ENCODE results near the gene ADCY7.
"Not testable (repeated sequence)": the region's sequence is repeated elsewhere in the genome, so short reads cannot be mapped to it uniquely, and the experiment has no call there.

Gene ADCY7

GRCh38 chr16:50235581-50235980 is 30.8 kb upstream of the ADCY7 start:
- no peak overlapping the region for H2AK5ac ChIP-seq (ENCODE audit: low read length)
- no peaks in the 10 kb centered on the region for H3K79me1 ChIP-seq (ENCODE audit: low read length)
- DNase-seq: peak in 1 of 2 donors; percentile 61
- no peak overlapping the region for H3K23ac ChIP-seq (ENCODE audit: low read length)
- H4K12ac ChIP-seq (ENCODE audit: low read depth, low read length): no peak overlapping the region
- H4K91ac ChIP-seq (ENCODE audit: low read depth, low read length): no peak overlapping the region
- no peaks in the 10 kb centered on the region for H3K36me3 ChIP-seq (ENCODE audit: control insufficient read depth in 1 of 2, insufficient read depth in 2 of 2, low read length in 2 of 2)
- no peak overlapping the region for H3K14ac ChIP-seq (ENCODE audit: low read length)
- H3K4me1 ChIP-seq (ENCODE audit: control insufficient read depth in 1 of 2, insufficient read depth in 2 of 2, low read length in 2 of 2): no peaks in the 10 kb centered on the region
- no peaks in the 10 kb centered on the region for H3K9me3 ChIP-seq (ENCODE audit: insufficient read depth, low read depth, low read length)
- H3K4me3 ChIP-seq (ENCODE audit: low read depth, low read length): no peak overlapping the region
- H2BK120ac ChIP-seq (ENCODE audit: insufficient read depth, low read length, poor library complexity): no peak overlapping the region
- no peak overlapping the region for H2AFZ ChIP-seq (ENCODE audit: insufficient read depth, low read length, poor library complexity)
- H3K4ac ChIP-seq (ENCODE audit: low read depth, low read length): no peak overlapping the region
- no peak overlapping the region for H3K9ac ChIP-seq (ENCODE audit: low read length)
- no peak overlapping the region for H4K8ac ChIP-seq (ENCODE audit: low read depth, low read length)
- H3K18ac ChIP-seq (ENCODE audit: low read length): no peak overlapping the region
- H3K27me3 ChIP-seq (ENCODE audit: insufficient read depth, low read length): no peaks in the 10 kb centered on the region
- WGBS (ENCODE audit: extremely low coverage, insufficient coverage, insufficient read length): no CpG with 5 or more reads among the region's 6 CpGs
- H2BK12ac ChIP-seq (ENCODE audit: low read length): peak overlapping the region; percentile 58
- no peaks in the 10 kb centered on the region for H3K79me2 ChIP-seq (ENCODE audit: control insufficient read depth, insufficient read depth, low read length, poor library complexity)
- H3K27ac ChIP-seq (ENCODE audit: low read depth, low read length): no peak overlapping the region
- H3K4me2 ChIP-seq (ENCODE audit: low read length): no peak overlapping the region
- H2BK5ac ChIP-seq (ENCODE audit: low read depth, low read length, poor library complexity): no peak overlapping the region

DNA sequence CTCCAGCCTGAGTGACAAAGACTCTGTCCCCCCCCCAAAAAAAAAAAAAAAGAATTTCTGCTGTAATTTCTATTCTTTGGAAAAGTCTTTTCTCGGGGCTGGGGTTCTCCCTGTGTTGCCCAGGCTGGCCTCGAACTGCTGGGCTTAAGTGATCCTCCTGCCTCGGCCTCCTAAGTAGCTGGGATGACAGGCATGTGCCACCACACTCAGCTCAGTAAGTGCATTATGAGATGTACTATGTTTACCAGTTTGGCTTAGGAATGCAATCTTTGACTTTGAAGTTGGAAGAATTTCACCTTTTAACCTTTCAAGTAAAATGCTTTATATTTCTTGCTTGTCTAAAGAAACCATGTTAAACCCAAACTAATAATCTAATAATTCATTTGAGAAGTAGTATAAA is 28.0 kb upstream of the ADCY7 start:
- no peak overlapping the region for H4K12ac ChIP-seq (ENCODE audit: low read depth, low read length)
- no CpG with 5 or more reads among the region's 3 CpGs for WGBS (ENCODE audit: extremely low coverage, insufficient coverage, insufficient read length)

GRCh38 chr16:50238868-50239301 is 27.5 kb upstream of the ADCY7 start:
- H3K4me2 ChIP-seq (ENCODE audit: low read length): no peak overlapping the region
- H3K9ac ChIP-seq (ENCODE audit: low read length): no peak overlapping the region
- no peak overlapping the region for H3K4ac ChIP-seq (ENCODE audit: low read depth, low read length)
- H3K4me3 ChIP-seq (ENCODE audit: low read depth, low read length): no peak overlapping the region
- no peak overlapping the region for H2BK120ac ChIP-seq (ENCODE audit: insufficient read depth, low read length, poor library complexity)
- H4K12ac ChIP-seq (ENCODE audit: low read depth, low read length): no peak overlapping the region
- H3K4me1 ChIP-seq (ENCODE audit: control insufficient read depth in 1 of 2, insufficient read depth in 2 of 2, low read length in 2 of 2): no peaks in the 10 kb centered on the region
- no peak overlapping the region for H2BK12ac ChIP-seq (ENCODE audit: low read length)
- no peak overlapping the region for H3K27ac ChIP-seq (ENCODE audit: low read depth, low read length)
- H3K14ac ChIP-seq (ENCODE audit: low read length): no peak overlapping the region
- H3K36me3 ChIP-seq (ENCODE audit: control insufficient read depth in 1 of 2, insufficient read depth in 2 of 2, low read length in 2 of 2): no peaks in the 10 kb centered on the region
- H3K79me2 ChIP-seq (ENCODE audit: control insufficient read depth, insufficient read depth, low read length, poor library complexity): no peaks in the 10 kb centered on the region
- no peak overlapping the region for H2AK5ac ChIP-seq (ENCODE audit: low read length)
- no peak overlapping the region for H3K18ac ChIP-seq (ENCODE audit: low read length)
- DNase-seq: no peak
- H4K91ac ChIP-seq (ENCODE audit: low read depth, low read length): no peak overlapping the region
- WGBS (ENCODE audit: extremely low coverage, insufficient coverage, insufficient read length): no CpG with 5 or more reads among the region's 5 CpGs
- H3K79me1 ChIP-seq (ENCODE audit: low read length): no peaks in the 10 kb centered on the region
- H3K9me3 ChIP-seq (ENCODE audit: insufficient read depth, low read depth, low read length): no peaks in the 10 kb centered on the region
- H3K27me3 ChIP-seq (ENCODE audit: insufficient read depth, low read length): no peaks in the 10 kb centered on the region
- H3K23ac ChIP-seq (ENCODE audit: low read length): no peak overlapping the region
- H2AFZ ChIP-seq (ENCODE audit: insufficient read depth, low read length, poor library complexity): no peak overlapping the region
- H4K8ac ChIP-seq (ENCODE audit: low read depth, low read length): no peak overlapping the region
- H2BK5ac ChIP-seq (ENCODE audit: low read depth, low read length, poor library complexity): no peak overlapping the region

More for the DNA sequence above, 28.0 kb upstream of the ADCY7 start:
- H2BK120ac ChIP-seq (ENCODE audit: insufficient read depth, low read length, poor library complexity): no peak overlapping the region
- H3K9ac ChIP-seq (ENCODE audit: low read length): no peak overlapping the region
- H3K4me3 ChIP-seq (ENCODE audit: low read depth, low read length): no peak overlapping the region
- no peak overlapping the region for H4K91ac ChIP-seq (ENCODE audit: low read depth, low read length)
- DNase-seq: peak in 1 of 2 donors; percentile 22
- H3K27ac ChIP-seq (ENCODE audit: low read depth, low read length): no peak overlapping the region
- no peaks in the 10 kb centered on the region for H3K36me3 ChIP-seq (ENCODE audit: control insufficient read depth in 1 of 2, insufficient read depth in 2 of 2, low read length in 2 of 2)
- no peak overlapping the region for H3K14ac ChIP-seq (ENCODE audit: low read length)
- no peaks in the 10 kb centered on the region for H3K79me1 ChIP-seq (ENCODE audit: low read length)
- no peaks in the 10 kb centered on the region for H3K9me3 ChIP-seq (ENCODE audit: insufficient read depth, low read depth, low read length)
- no peak overlapping the region for H3K4me2 ChIP-seq (ENCODE audit: low read length)
- H4K8ac ChIP-seq (ENCODE audit: low read depth, low read length): no peak overlapping the region
- H2BK5ac ChIP-seq (ENCODE audit: low read depth, low read length, poor library complexity): no peak overlapping the region
- no peaks in the 10 kb centered on the region for H3K27me3 ChIP-seq (ENCODE audit: insufficient read depth, low read length)
- no peak overlapping the region for H3K18ac ChIP-seq (ENCODE audit: low read length)
- H2BK12ac ChIP-seq (ENCODE audit: low read length): no peak overlapping the region
- no peak overlapping the region for H2AFZ ChIP-seq (ENCODE audit: insufficient read depth, low read length, poor library complexity)
- H3K4me1 ChIP-seq (ENCODE audit: control insufficient read depth in 1 of 2, insufficient read depth in 2 of 2, low read length in 2 of 2): no peaks in the 10 kb centered on the region
- no peak overlapping the region for H2AK5ac ChIP-seq (ENCODE audit: low read length)
- H3K4ac ChIP-seq (ENCODE audit: low read depth, low read length): no peak overlapping the region
- H3K23ac ChIP-seq (ENCODE audit: low read length): no peak overlapping the region
- H3K79me2 ChIP-seq (ENCODE audit: control insufficient read depth, insufficient read depth, low read length, poor library complexity): no peaks in the 10 kb centered on the region

DNA sequence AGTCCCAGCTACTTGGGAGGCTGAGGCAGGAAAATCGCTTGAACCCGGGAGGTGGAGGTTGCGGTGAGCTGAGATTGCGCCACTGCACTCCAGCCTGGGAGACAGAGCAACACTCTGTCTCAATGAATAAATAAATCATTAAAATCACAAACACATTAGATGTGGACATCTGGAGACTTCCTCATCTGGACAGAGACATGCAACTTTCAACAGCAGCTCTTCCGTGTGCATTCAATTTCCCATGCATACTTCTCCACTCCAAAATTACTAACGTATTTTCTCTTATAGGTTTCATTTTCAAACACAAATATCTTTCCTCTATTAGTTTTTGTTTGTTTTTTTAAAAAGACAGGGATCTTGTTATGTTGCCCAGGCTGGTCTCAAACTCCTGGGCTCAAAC is 23.3 kb upstream of the ADCY7 start:
- H3K27me3 ChIP-seq (ENCODE audit: insufficient read depth, low read length); H3K36me3 ChIP-seq (ENCODE audit: control insufficient read depth in 1 of 2, insufficient read depth in 2 of 2, low read length in 2 of 2); H3K79me1 ChIP-seq (ENCODE audit: low read length); DNase-seq; H4K8ac ChIP-seq (ENCODE audit: low read depth, low read length); H2BK5ac ChIP-seq (ENCODE audit: low read depth, low read length, poor library complexity); H3K23ac ChIP-seq (ENCODE audit: low read length); H3K14ac ChIP-seq (ENCODE audit: low read length); H2AFZ ChIP-seq (ENCODE audit: insufficient read depth, low read length, poor library complexity); H3K9me3 ChIP-seq (ENCODE audit: insufficient read depth, low read depth, low read length); H3K27ac ChIP-seq (ENCODE audit: low read depth, low read length); H2BK120ac ChIP-seq (ENCODE audit: insufficient read depth, low read length, poor library complexity); H3K79me2 ChIP-seq (ENCODE audit: control insufficient read depth, insufficient read depth, low read length, poor library complexity); H3K4ac ChIP-seq (ENCODE audit: low read depth, low read length); H2BK12ac ChIP-seq (ENCODE audit: low read length); H3K4me3 ChIP-seq (ENCODE audit: low read depth, low read length); H4K12ac ChIP-seq (ENCODE audit: low read depth, low read length); H3K4me2 ChIP-seq (ENCODE audit: low read length); H3K9ac ChIP-seq (ENCODE audit: low read length); H3K18ac ChIP-seq (ENCODE audit: low read length); H4K91ac ChIP-seq (ENCODE audit: low read depth, low read length); H2AK5ac ChIP-seq (ENCODE audit: low read length): not testable (repeated sequence)
- no CpG with 5 or more reads among the region's 6 CpGs for WGBS (ENCODE audit: extremely low coverage, insufficient coverage, insufficient read length)
- H3K4me1 ChIP-seq (ENCODE audit: control insufficient read depth in 1 of 2, insufficient read depth in 2 of 2, low read length in 2 of 2): peaks cover 10 to 17% of the 10 kb centered on the region in 2 experiments

Measured in trophoblast cell (in vitro differentiated cells and primary cell).